H9 (cell line): ENCODE results near the gene ZBTB45. TPM values are rescaled to one million over a fixed set of nuclear protein-coding genes. Genes with fewer than 3 reads are reported as not detected.

Experiments
- DNase-seq: peaks from one replicate; pipeline ENCODE4 v3.0.0-alpha.2; 2017
- H2AFZ ChIP-seq: one replicate; pipeline ENCODE4 v1.6.1; 2013; ENCODE audit warnings: mild to moderate bottlenecking, low read length, control low read depth, moderate library complexity
- H2AK5ac ChIP-seq: 2 replicates; pipeline ENCODE4 v1.6.1; 2013; ENCODE audit warnings: low read length, control low read depth, mixed read lengths; ENCODE audit not compliant: insufficient read length
- H2BK120ac ChIP-seq: one replicate; pipeline ENCODE4 v1.6.1; 2013; ENCODE audit warnings: low read depth, mild to moderate bottlenecking, low read length, control low read depth, inconsistent platforms; ENCODE audit not compliant: poor library complexity, severe bottlenecking
- H2BK12ac ChIP-seq: 2 replicates; pipeline ENCODE4 v1.6.1; 2013; ENCODE audit warnings: low read length, control low read depth, mixed read lengths, low read depth; ENCODE audit not compliant: insufficient read length
- H2BK15ac ChIP-seq: 2 replicates; pipeline ENCODE4 v1.6.1; 2013; ENCODE audit warnings: low read depth, low read length, control low read depth
- H2BK20ac ChIP-seq: one replicate; pipeline ENCODE4 v1.6.1; 2013; ENCODE audit warnings: low read depth, mild to moderate bottlenecking, low read length, control low read depth, inconsistent platforms; ENCODE audit not compliant: poor library complexity, severe bottlenecking
- H2BK5ac ChIP-seq: 2 replicates; pipeline ENCODE4 v1.6.1; 2013; ENCODE audit warnings: low read length, control low read depth, mixed read lengths; ENCODE audit not compliant: insufficient read length
- H3K14ac ChIP-seq: 2 replicates; pipeline ENCODE4 v1.6.1; 2013; ENCODE audit warnings: low read length, control low read depth; ENCODE audit not compliant: insufficient read depth
- H3K18ac ChIP-seq: 2 replicates; pipeline ENCODE4 v1.6.1; 2013; ENCODE audit warnings: low read depth, mild to moderate bottlenecking, mixed read lengths, low read length, control low read depth; ENCODE audit not compliant: insufficient read length
- H3K23ac ChIP-seq: 2 replicates; pipeline ENCODE4 v1.6.1; 2013; ENCODE audit warnings: low read length, control low read depth, mixed read lengths, low read depth; ENCODE audit not compliant: insufficient read length
- H3K23me2 ChIP-seq: 2 replicates; pipeline ENCODE4 v1.6.1; 2013; ENCODE audit warnings: low read depth, mild to moderate bottlenecking, mixed read lengths, low read length, control low read depth; ENCODE audit not compliant: insufficient read length, poor library complexity, severe bottlenecking
- H3K27ac ChIP-seq: 2 replicates; pipeline ENCODE4 v1.5.1; 2013; ENCODE audit warnings: low read length, control low read depth, mixed read lengths, low read depth; ENCODE audit not compliant: insufficient read length
- H3K27me3 ChIP-seq: 2 replicates; pipeline ENCODE4 v1.6.1; 2013; ENCODE audit warnings: low read length, control low read depth, inconsistent platforms; ENCODE audit not compliant: insufficient read depth
- H3K4ac ChIP-seq: 2 replicates; pipeline ENCODE4 v1.6.1; 2013; ENCODE audit warnings: low read depth, mild to moderate bottlenecking, control low read depth, inconsistent platforms, low read length, moderate library complexity
- H3K4me1 ChIP-seq: 2 replicates; pipeline ENCODE4 v1.6.1; 2013; ENCODE audit warnings: low read length, control low read depth, inconsistent platforms; ENCODE audit not compliant: insufficient read depth
- H3K4me2 ChIP-seq: 2 replicates; pipeline ENCODE4 v1.6.1; 2013; ENCODE audit warnings: low read length, control low read depth, mixed read lengths; ENCODE audit not compliant: insufficient read length, insufficient read depth
- H3K56ac ChIP-seq: 2 replicates; pipeline ENCODE4 v1.6.1; 2013; ENCODE audit warnings: low read depth, mild to moderate bottlenecking, mixed read lengths, low read length, control low read depth; ENCODE audit not compliant: insufficient read length
- H3K79me1 ChIP-seq: 2 replicates; pipeline ENCODE4 v1.6.1; 2013; ENCODE audit warnings: low read depth, mild to moderate bottlenecking, moderate library complexity, low read length, control low read depth, inconsistent platforms; ENCODE audit not compliant: insufficient read depth, poor library complexity, severe bottlenecking
- H3K79me2 ChIP-seq: 2 replicates; pipeline ENCODE4 v1.6.1; 2013; ENCODE audit warnings: low read length, control low read depth, inconsistent platforms; ENCODE audit not compliant: insufficient read depth
- H3K9ac ChIP-seq: 2 replicates; pipeline ENCODE4 v1.6.1; 2013; ENCODE audit warnings: low read length, control low read depth, mixed read lengths; ENCODE audit not compliant: insufficient read length; ENCODE audit errors: extremely low read depth
- H3K9me3 ChIP-seq: one replicate; pipeline ENCODE4 v1.6.1; 2013; ENCODE audit warnings: low read depth, low read length, inconsistent platforms; ENCODE audit not compliant: control insufficient read depth
- H3T11ph ChIP-seq: one replicate; pipeline ENCODE4 v1.6.1; 2013; ENCODE audit warnings: mild to moderate bottlenecking, low read length, control low read depth, inconsistent platforms
- H4K20me1 ChIP-seq: one replicate; pipeline ENCODE4 v1.6.1; 2013; ENCODE audit not compliant: control insufficient read depth, insufficient read length, insufficient read depth
- H4K5ac ChIP-seq: 2 replicates; pipeline ENCODE4 v1.6.1; 2013; ENCODE audit warnings: low read depth, mild to moderate bottlenecking, mixed read lengths, low read length, control low read depth; ENCODE audit not compliant: insufficient read length
- H4K8ac ChIP-seq: replicated peaks from 2 replicates; pipeline ENCODE4 v1.6.1; 2013; ENCODE audit warnings: low read length, control low read depth, mixed read lengths, low read depth; ENCODE audit not compliant: insufficient read length
- H4K91ac ChIP-seq: 2 replicates; pipeline ENCODE4 v1.6.1; 2013; ENCODE audit warnings: low read depth, mild to moderate bottlenecking, moderate library complexity, mixed read lengths, low read length, control low read depth; ENCODE audit not compliant: insufficient read length
- H3K27ac Mint-ChIP-seq, 3 experiments: 2 replicates in 2 of 3; 3 replicates in 1 of 3; pipeline ENCODE4 v1.8.0; 2020 to 2021; ENCODE audit warnings: mixed read lengths in 3 of 3, mild to moderate bottlenecking in 1 of 3, moderate library complexity in 1 of 3
- H3K27me3 Mint-ChIP-seq: 2 replicates; pipeline ENCODE4 v1.8.0; 2021; ENCODE audit warnings: low read depth, mild to moderate bottlenecking, moderate library complexity, mixed read lengths
- H3K36me3 Mint-ChIP-seq, 3 experiments: 2 replicates in 2 of 3; 3 replicates in 1 of 3; pipeline ENCODE4 v1.8.0; 2020 to 2021; ENCODE audit warnings: low read depth in 3 of 3, mixed read lengths in 3 of 3; ENCODE audit not compliant: insufficient read depth in 1 of 3
- H3K4me1 Mint-ChIP-seq, 2 experiments: 2 replicates each; pipeline ENCODE4 v1.8.0; 2020; ENCODE audit warnings: mixed read lengths in 2 of 2
- H3K4me3 Mint-ChIP-seq, 2 experiments: 2 replicates in 1 of 2; 3 replicates in 1 of 2; pipeline ENCODE4 v1.8.0; 2020 to 2021; ENCODE audit warnings: mild to moderate bottlenecking in 2 of 2, mixed read lengths in 2 of 2, moderate library complexity in 1 of 2
- H3K9me3 Mint-ChIP-seq, 2 experiments: 2 replicates in 1 of 2; 3 replicates in 1 of 2; pipeline ENCODE4 v1.8.0; 2020; ENCODE audit warnings: mild to moderate bottlenecking in 2 of 2, mixed read lengths in 2 of 2, moderate library complexity in 1 of 2
- CTCF ChIP-seq: fragments of 200-600 bp; sonication (generic); conservative IDR thresholded peaks from 3 replicates; pipeline ENCODE4 v1.8.0; 2021; ENCODE audit warnings: antibody characterized with exemption, mild to moderate bottlenecking
- WGBS: extraction: QIAGEN DNeasy Blood & Tissue Kit; methylation state at CpG from one replicate; pipeline ENCODE4 v1.1.7; 2013; ENCODE audit warnings: missing lambda C conversion rate, low lambda C conversion rate, mixed read lengths; ENCODE audit not compliant: insufficient read length; ENCODE audit errors: extremely low coverage; 5-methylcytosine and 5-hydroxymethylcytosine counted together
- total RNA-seq: library from RNA; stranded (reverse); gene quantifications from 2 replicates; pipeline ENCODE4 v1.2.1, GENCODE V29; 2021

ZBTB45 gene
- total RNA-seq, 1 experiment from 2014 or later = 18.7 TPM

- Histone ChIP-seq H3K4me1 (no peaks in the 10 kb centered on the region), H3K9me3 (no peaks in the 10 kb centered on the region), H4K91ac (no peak overlapping the region), H2BK20ac (no peak overlapping the region), H3K79me2 (peaks cover 8% of the 10 kb centered on the region; the same call in 1 of the 2 replicates), H3K23me2 (peaks cover 16% of the 10 kb centered on the region), H3K27ac (no peak overlapping the region), H3T11ph (no peak overlapping the region), H3K23ac (no peak overlapping the region), H3K27me3 (no peaks in the 10 kb centered on the region), H4K8ac (no peak overlapping the region), H2AFZ (no peak overlapping the region), H2AK5ac (no peak overlapping the region), H3K4ac (no peak overlapping the region), H2BK5ac (no peak overlapping the region), H3K9ac (peak overlapping the region; percentile 48), H3K14ac (no peak overlapping the region), H3K79me1 (no peaks in the 10 kb centered on the region), H2BK12ac (no peak overlapping the region), H3K56ac (no peak overlapping the region), H3K4me2 (peak overlapping the region; percentile 89), H4K20me1 (no peaks in the 10 kb centered on the region), H2BK15ac (no peak overlapping the region), H4K5ac (no peak overlapping the region), H2BK120ac (no peak overlapping the region), H3K18ac (peak overlapping the region; percentile 8)
- H3K27me3 Mint-ChIP-seq = peaks cover 1% of the 10 kb centered on the region; the same call in 1 of the 2 replicates
- no peaks in the 10 kb centered on the region; a peak in 2 of 5 replicates for H3K9me3 Mint-ChIP-seq
- H3K4me3 Mint-ChIP-seq = peak overlapping the region; percentile 96 to 99
- DNase-seq = no peak
- peaks cover 27 to 63% (median 47%) of the 10 kb centered on the region in 3 experiments; a peak in 6 of 7 replicates for H3K36me3 Mint-ChIP-seq
- WGBS = no CpG with 5 or more reads among the region's 4 CpGs
- no peak for TF ChIP-seq CTCF
- peaks cover 26 to 45% of the 10 kb centered on the region in 2 experiments for H3K4me1 Mint-ChIP-seq
- H3K27ac Mint-ChIP-seq = peak overlapping the region; percentile 92 to 99 (median 98); a peak in 6 of 7 replicates
Measured at GRCh38 chr19:58555369-58555885, 35.8 kb upstream of the ZBTB45 start.
